GM20431 (cell line): ENCODE measurements around the gene BABAM2.
"Not testable (repeated sequence)": the region's sequence is repeated elsewhere in the genome, so short reads cannot be mapped to it uniquely, and the experiment has no call there.

ENCODE experiments used
- in situ Hi-C: fragments of 300-500 bp; cut with MseI, MboI; formaldehyde crosslinking; loops from one replicate; pipeline ENCODE4 v1.15.0; 2020; ENCODE audit warnings: low sequenced_read_pairs; ENCODE audit not compliant: unreplicated experiment

BABAM2 gene

GRCh38 chr2:28095622-28096021, 205.1 kb downstream of the BABAM2 start:
- in situ Hi-C loops: no loop called here

- in situ Hi-C loops: no loop called here
Measured at GRCh38 chr2:28096421-28096820, 205.9 kb downstream of the BABAM2 start.

- in situ Hi-C loops: no loop called here
Measured at GRCh38 chr2:28098501-28099225, 208.1 kb downstream of the BABAM2 start.

- in situ Hi-C loops: no loop called here
Measured at GRCh38 chr2:28101123-28101522, 210.6 kb downstream of the BABAM2 start.

GRCh38 chr2:28101892-28102291, 211.4 kb downstream of the BABAM2 start:
- in situ Hi-C loops: no loop called here

GRCh38 chr2:28102455-28102874, 211.9 kb downstream of the BABAM2 start:
- in situ Hi-C loops: no loop called here

- in situ Hi-C loops: no loop called here
Measured at GRCh38 chr2:28103611-28104010, 213.1 kb downstream of the BABAM2 start.

- in situ Hi-C loops: no loop called here
Measured at GRCh38 chr2:28108143-28108542, 217.6 kb downstream of the BABAM2 start.

- in situ Hi-C loops: not testable (repeated sequence)
Measured at GRCh38 chr2:28113771-28114170, 223.2 kb downstream of the BABAM2 start.

GRCh38 chr2:28117104-28117596, 226.6 kb downstream of the BABAM2 start:
- in situ Hi-C loops: no loop called here

GRCh38 chr2:28119631-28120030, 229.1 kb downstream of the BABAM2 start:
- in situ Hi-C loops: no loop called here

- in situ Hi-C loops: no loop called here
Measured at GRCh38 chr2:28128281-28128950, 237.9 kb downstream of the BABAM2 start.

GRCh38 chr2:28129955-28130695, 239.6 kb downstream of the BABAM2 start:
- in situ Hi-C loops: no loop called here

GRCh38 chr2:28133778-28134177, 243.2 kb downstream of the BABAM2 start:
- in situ Hi-C loops: no loop called here

- in situ Hi-C loops: no loop called here
Measured at GRCh38 chr2:28134262-28134812, 243.8 kb downstream of the BABAM2 start.

- in situ Hi-C loops: no loop called here
Measured at GRCh38 chr2:28134857-28135256, 244.3 kb downstream of the BABAM2 start.

GRCh38 chr2:28135324-28135723, 244.8 kb downstream of the BABAM2 start:
- in situ Hi-C loops: no loop called here

GRCh38 chr2:28135799-28136198, 245.3 kb downstream of the BABAM2 start:
- in situ Hi-C loops: no loop called here

GRCh38 chr2:28136556-28136955, 246.0 kb downstream of the BABAM2 start:
- in situ Hi-C loops: no loop called here

- in situ Hi-C loops: no loop called here
Measured at GRCh38 chr2:28137221-28137620, 246.7 kb downstream of the BABAM2 start.

- in situ Hi-C loops: no loop called here
Measured at GRCh38 chr2:28142386-28142785, 251.9 kb downstream of the BABAM2 start.
